ENCODE measurements around the gene HSD11B2.

The HSD11B2 gene

GRCh38 chr16:67435758-67436164 lies 4.8 kb downstream of the HSD11B2 start:
- no peak for DNase-seq (ENCODE audit: low read depth)

- no peak for DNase-seq (ENCODE audit: low read depth)
Measured at GRCh38 chr16:67436640-67437193, 5.8 kb downstream of the HSD11B2 start.

- no peak for DNase-seq (ENCODE audit: low read depth)
Measured at GRCh38 chr16:67437513-67437912, 6.6 kb downstream of the HSD11B2 start.

- no peak for DNase-seq (ENCODE audit: low read depth)
Measured at GRCh38 chr16:67438098-67438791, 7.3 kb downstream of the HSD11B2 start.

- DNase-seq (ENCODE audit: low read depth): no peak
Measured at GRCh38 chr16:67438824-67439393, 8.0 kb downstream of the HSD11B2 start.

GRCh38 chr16:67441271-67441753 lies 10.4 kb downstream of the HSD11B2 start:
- no peak for DNase-seq (ENCODE audit: low read depth)

- DNase-seq (ENCODE audit: low read depth): no peak
Measured at GRCh38 chr16:67441907-67442306, 11.0 kb downstream of the HSD11B2 start.

GRCh38 chr16:67442581-67443255 lies 11.8 kb downstream of the HSD11B2 start:
- DNase-seq (ENCODE audit: low read depth): no peak

GRCh38 chr16:67443265-67443664 lies 12.3 kb downstream of the HSD11B2 start:
- DNase-seq (ENCODE audit: low read depth): no peak

GRCh38 chr16:67444259-67445125 lies 13.6 kb downstream of the HSD11B2 start:
- no peak for DNase-seq (ENCODE audit: low read depth)

- DNase-seq (ENCODE audit: low read depth): no peak
Measured at GRCh38 chr16:67445126-67445426, 14.2 kb downstream of the HSD11B2 start.

- no peak for DNase-seq (ENCODE audit: low read depth)
Measured at GRCh38 chr16:67445441-67445912, 14.6 kb downstream of the HSD11B2 start.

- DNase-seq (ENCODE audit: low read depth): no peak
Measured at GRCh38 chr16:67445913-67446907, 15.3 kb downstream of the HSD11B2 start.

- no peak for DNase-seq (ENCODE audit: low read depth)
Measured at GRCh38 chr16:67446968-67447507, 16.1 kb downstream of the HSD11B2 start.

- DNase-seq (ENCODE audit: low read depth): peak; percentile 71
Measured at GRCh38 chr16:67447508-67448076, 16.7 kb downstream of the HSD11B2 start.

GRCh38 chr16:67448580-67448979 lies 17.7 kb downstream of the HSD11B2 start:
- DNase-seq (ENCODE audit: low read depth): no peak

GRCh38 chr16:67449336-67449735 lies 18.4 kb downstream of the HSD11B2 start:
- DNase-seq (ENCODE audit: low read depth): no peak

- DNase-seq (ENCODE audit: low read depth): no peak
Measured at GRCh38 chr16:67449739-67450138, 18.8 kb downstream of the HSD11B2 start.

- DNase-seq (ENCODE audit: low read depth): no peak
Measured at GRCh38 chr16:67451061-67451703, 20.3 kb downstream of the HSD11B2 start.
